GM19351 (cell line): ENCODE measurements around the gene FTCDNL1.
A peak's percentile ranks its signal among the peaks of the same experiment; 100 is the strongest.

Source experiments
- ATAC-seq: cut with Tn5 transposase; IDR thresholded peaks from one replicate; pipeline ENCODE4 v1.9.1; 2021; ENCODE audit warnings: mild to moderate bottlenecking, moderate library complexity; ENCODE audit not compliant: unreplicated experiment

Gene FTCDNL1

GRCh38 chr2:199850718-199851500, at the start of gene FTCDNL1:
Gene FTCDNL1 (minus strand): TSS chr2:199851192. CDS start chr2:199848962, 2,230 bp downstream.
- ATAC-seq, result peak; percentile 94

GRCh38 chr2:199896617-199897016, 45.6 kb upstream of the FTCDNL1 start:
- no peak for ATAC-seq

- no peak for ATAC-seq
Measured at GRCh38 chr2:199895406-199895805, 44.4 kb upstream of the FTCDNL1 start.

- no peak for ATAC-seq
Measured at GRCh38 chr2:199883474-199884212, 32.7 kb upstream of the FTCDNL1 start.

GRCh38 chr2:199882667-199883066, 31.7 kb upstream of the FTCDNL1 start:
- ATAC-seq, result no peak

GRCh38 chr2:199875400-199875799, 24.4 kb upstream of the FTCDNL1 start:
- no peak for ATAC-seq

GRCh38 chr2:199874209-199874608, 23.2 kb upstream of the FTCDNL1 start:
- no peak for ATAC-seq

GRCh38 chr2:199870581-199870980, 19.6 kb upstream of the FTCDNL1 start:
- ATAC-seq, result no peak

GRCh38 chr2:199869653-199870052, 18.7 kb upstream of the FTCDNL1 start:
- ATAC-seq, result no peak

- ATAC-seq, result no peak
Measured at GRCh38 chr2:199869227-199869541, 18.2 kb upstream of the FTCDNL1 start.

- ATAC-seq, result no peak
Measured at GRCh38 chr2:199868431-199869226, 17.6 kb upstream of the FTCDNL1 start.

GRCh38 chr2:199865905-199866304, 14.9 kb upstream of the FTCDNL1 start:
- ATAC-seq, result no peak

- no peak for ATAC-seq
Measured at GRCh38 chr2:199862788-199863187, 11.8 kb upstream of the FTCDNL1 start.

GRCh38 chr2:199861132-199861774, 10.3 kb upstream of the FTCDNL1 start:
- no peak for ATAC-seq

GRCh38 chr2:199855812-199856211, 4.8 kb upstream of the FTCDNL1 start:
- ATAC-seq, result no peak

GRCh38 chr2:199851883-199852282, 891 bp upstream of the FTCDNL1 start:
- no peak for ATAC-seq

- no peak for ATAC-seq
Measured at GRCh38 chr2:199851501-199851810, 464 bp upstream of the FTCDNL1 start.

- no peak for ATAC-seq
Measured at GRCh38 chr2:199850218-199850717, 724 bp downstream of the FTCDNL1 start.

- ATAC-seq, result no peak
Measured at GRCh38 chr2:199848389-199849130, 2.4 kb downstream of the FTCDNL1 start.

- ATAC-seq, result no peak
Measured at GRCh38 chr2:199847181-199847864, 3.7 kb downstream of the FTCDNL1 start.
